HG03439 (cell line): ENCODE measurements around the gene PPARA.

Experiments used
- ATAC-seq: cut with Tn5 transposase; IDR thresholded peaks from one replicate; pipeline ENCODE4 v1.9.1; 2021; ENCODE audit warnings: mild to moderate bottlenecking, moderate library complexity; ENCODE audit not compliant: unreplicated experiment

PPARA gene

GRCh38 chr22:46202897-46203600 lies 52.7 kb downstream of the PPARA start:
- no peak for ATAC-seq

GRCh38 chr22:46203601-46203980 lies 53.3 kb downstream of the PPARA start:
- ATAC-seq, result no peak

DNA sequence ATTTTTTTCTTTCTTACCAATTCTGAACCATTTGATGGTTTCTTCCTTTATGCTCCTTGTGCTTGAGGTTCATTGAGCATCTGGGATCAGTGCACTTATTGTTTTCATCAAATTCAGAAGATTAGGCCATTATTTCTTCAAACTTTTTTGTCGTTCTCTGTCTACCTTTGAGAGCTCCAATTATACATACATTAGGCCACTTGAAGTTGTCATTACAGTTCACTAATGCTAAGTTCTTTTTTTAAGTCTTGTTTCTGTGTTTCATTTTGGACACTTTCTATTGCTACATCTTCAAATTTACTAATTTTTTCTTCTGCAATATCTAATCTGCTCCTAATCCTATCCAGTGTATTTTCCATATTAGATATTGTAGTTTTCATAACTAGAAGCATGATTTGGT lies 58.9 kb downstream of the PPARA start:
- ATAC-seq, result no peak

DNA sequence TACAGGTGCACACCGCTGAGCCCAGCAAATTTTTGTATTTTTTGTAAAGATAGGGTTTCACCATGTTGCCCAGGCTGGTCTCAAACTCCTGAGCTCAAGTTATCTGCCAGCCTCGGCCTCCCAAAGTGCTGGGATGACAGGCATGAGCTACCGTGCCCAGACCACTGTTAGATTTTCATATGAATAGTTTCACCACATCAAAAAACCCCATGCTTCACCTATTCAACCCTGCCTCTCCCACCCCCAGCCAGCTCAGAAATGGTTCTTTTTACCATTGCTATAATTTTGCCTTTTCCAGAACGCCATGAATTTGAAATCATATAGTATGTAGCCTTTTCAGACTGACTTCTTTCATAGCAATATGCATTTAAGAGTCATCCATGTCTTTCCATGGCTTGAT lies 61.9 kb downstream of the PPARA start:
- no peak for ATAC-seq

- ATAC-seq, result no peak
Observed at GRCh38 chr22:46213052-46213451, 62.7 kb downstream of the PPARA start.

DNA sequence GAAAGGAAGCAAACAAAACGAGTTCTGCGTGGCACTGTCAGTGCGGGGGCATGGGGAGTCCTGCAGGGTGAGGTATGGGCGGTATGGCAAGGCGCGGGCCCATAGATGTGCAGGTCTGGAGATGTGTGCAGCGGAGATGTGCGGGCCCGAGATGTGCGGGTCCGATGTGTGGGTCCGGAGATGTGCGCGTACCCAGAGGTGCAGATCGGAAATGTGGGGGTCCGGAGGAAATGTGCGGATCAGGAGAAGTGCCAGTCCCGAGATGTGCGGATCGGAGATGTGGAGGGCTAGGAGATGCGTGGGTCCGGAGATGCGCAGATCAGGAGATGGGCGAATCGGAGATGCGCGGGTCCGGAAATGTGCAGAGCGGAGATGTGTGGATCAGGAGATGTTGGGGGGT lies 63.8 kb downstream of the PPARA start:
- no peak for ATAC-seq

GRCh38 chr22:46214616-46215015 lies 64.3 kb downstream of the PPARA start:
- no peak for ATAC-seq

DNA sequence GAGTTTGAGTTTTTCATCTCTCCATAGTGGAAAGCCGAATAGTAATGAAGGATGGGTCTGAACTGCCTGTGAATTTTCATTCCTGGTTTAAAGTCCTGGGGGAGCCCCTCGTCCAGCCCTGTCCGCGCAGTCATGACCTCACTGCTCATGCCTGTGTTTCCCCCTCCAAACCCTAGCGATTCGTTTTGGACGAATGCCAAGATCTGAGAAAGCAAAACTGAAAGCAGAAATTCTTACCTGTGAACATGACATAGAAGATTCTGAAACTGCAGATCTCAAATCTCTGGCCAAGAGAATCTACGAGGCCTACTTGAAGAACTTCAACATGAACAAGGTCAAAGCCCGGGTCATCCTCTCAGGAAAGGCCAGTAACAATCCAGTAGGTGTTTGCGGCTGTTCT lies 69.3 kb downstream of the PPARA start:
- no peak for ATAC-seq

GRCh38 chr22:46220921-46221320 lies 70.6 kb downstream of the PPARA start:
- no peak for ATAC-seq

GRCh38 chr22:46224044-46224897 lies 73.9 kb downstream of the PPARA start:
- ATAC-seq, result no peak

DNA sequence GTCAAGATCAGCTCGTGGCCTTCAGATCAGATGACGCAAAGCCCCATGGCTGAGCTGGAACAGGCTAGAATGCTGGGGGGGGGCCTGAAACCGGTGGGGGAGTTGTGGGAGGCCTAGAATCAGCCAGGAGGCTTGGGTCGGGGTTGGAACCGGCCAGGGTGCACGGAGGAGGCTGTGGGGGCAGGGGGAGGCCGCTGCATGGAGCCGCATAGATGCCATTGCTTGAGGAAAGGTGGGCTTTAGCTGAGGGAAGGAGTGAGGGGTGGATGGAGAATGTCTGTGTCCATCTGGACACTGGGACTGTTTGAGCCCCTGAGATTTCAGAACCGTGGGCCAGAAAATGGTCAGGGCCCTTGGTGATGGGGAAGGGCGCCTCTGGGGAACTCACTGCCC lies 74.6 kb downstream of the PPARA start:
- ATAC-seq, result no peak

GRCh38 chr22:46225631-46226030 lies 75.3 kb downstream of the PPARA start:
- ATAC-seq, result no peak

DNA sequence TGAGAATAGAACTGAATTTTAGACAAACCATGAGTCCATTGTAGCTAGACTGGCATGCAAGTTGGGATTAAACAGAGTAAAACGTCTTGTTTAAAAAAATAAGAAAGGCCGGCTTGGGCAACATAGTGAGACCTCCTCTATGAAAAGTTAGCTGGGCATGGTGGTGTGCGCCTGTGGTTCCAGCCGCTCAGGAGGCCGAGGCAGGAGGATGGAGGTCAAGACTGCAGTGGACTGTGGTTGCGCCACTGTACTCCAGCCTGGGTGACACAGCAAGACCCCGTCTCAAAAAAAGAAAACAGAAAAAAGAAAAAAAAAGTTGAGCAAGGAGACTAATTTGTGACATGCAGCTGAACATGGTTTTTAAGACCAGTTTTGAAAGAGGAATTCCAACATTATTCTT lies 76.3 kb downstream of the PPARA start:
- no peak for ATAC-seq

DNA sequence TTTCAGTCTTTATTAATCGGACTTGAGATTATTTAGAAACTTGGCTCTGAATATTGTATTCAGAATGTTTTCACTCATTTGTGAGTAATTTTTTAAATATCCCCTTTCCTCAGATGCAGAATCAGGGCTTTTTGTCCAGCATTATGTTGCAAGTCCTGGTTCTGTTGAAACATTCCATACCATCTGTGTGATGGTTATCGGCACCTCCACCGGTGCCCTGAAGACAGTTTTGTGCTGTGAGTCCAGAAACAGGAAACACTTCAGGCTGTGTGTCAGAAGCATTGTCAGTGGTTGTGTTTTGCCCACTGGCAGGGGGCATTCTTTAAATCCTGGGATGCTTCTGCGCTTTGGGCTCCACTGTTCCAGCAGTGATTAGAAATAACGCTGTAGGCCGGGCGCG lies 79.4 kb downstream of the PPARA start:
- ATAC-seq, result no peak

DNA sequence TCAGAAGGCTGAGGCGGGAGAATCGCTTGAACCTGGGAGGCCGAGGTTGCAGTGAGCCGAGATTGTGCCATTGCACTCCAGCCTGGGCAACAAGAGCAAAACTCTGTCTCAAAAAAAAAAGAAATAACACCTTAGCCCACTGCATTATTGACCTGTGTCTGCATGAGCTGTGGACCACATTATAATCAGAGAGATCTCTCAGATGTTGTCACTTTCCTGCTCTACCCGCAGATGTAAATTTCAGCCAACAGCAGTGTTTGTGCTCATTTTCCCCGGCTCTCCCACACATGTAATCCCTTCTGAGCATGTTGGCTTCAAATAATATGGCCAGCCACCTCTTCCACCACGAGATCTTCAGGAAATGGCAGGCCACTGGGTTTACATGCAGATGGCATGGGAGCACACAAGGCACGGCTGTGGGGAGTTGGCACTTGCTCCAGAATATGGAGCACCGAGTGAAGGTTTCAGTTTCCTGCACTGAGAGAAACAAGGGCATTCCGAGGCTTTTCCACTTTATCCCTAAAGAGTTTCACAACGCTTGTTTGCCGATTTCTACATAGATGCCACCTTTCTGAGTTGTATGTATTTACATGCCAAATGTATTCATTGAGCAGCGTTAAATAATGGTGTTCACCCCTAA lies 80.1 kb downstream of the PPARA start:
- ATAC-seq, result no peak

DNA sequence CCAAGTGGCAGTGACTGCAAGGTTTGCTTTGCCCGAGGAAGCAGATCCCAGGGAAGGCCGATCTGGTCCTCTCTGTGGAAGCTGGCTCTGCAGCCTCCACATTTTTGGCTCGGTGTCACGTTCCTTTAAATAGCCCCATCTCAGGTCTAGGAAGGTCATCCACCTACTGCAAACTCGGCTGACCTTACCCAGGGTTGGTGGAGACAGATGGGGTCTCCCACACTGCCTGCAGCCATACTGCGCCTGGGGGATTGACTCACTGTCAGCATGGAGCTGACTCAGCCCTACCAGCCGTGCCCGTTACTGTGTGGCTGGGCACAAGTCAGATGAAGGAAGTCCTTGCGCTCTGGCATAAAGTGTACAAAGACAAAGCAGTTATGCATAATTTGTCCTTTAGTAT lies 82.9 kb downstream of the PPARA start:
- ATAC-seq, result no peak

DNA sequence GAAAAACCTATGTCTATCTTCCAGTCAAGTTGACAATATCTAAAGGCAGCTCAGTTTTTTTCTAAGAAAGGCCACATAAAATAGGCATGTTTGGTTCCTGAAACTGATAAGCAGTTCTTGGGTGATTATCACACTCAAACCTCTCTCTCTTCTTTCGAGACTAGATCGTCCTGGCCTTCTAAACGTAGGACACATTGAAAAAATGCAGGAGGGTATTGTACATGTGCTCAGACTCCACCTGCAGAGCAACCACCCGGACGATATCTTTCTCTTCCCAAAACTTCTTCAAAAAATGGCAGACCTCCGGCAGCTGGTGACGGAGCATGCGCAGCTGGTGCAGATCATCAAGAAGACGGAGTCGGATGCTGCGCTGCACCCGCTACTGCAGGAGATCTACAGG lies 84.6 kb downstream of the PPARA start:
- ATAC-seq, result no peak

DNA sequence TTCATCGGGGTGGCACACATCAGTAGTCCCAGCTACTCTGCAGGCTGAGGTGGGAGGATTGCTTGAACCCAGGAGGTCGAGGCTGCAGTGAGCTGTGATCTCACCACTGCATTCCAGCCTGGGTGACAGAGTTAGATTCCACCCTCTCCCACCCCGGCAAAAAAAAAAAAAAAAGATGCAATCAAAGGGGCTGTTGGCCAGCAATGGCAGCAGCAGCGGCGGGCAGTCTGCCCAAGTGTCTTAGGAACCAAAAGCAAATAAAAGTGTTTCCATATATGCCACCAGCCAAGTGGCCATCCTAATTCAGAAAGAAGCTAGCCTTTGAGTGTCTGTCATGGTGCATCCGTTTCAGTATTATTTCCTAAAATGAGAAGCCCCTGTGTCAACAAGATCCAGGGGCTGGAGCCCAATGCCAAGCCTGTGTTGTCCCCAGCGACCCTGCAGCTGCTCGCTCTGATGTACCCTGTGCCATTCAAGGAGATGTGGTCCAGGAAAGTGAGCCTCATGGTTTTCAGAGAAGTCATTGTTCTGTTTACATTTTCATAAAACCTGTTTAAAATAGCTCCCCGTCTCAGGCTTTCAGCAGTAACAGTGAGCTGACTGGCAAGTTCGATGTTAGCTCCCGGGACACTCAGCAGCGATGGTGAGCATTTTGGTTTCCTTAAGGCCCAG lies 87.3 kb downstream of the PPARA start:
- ATAC-seq, result no peak

DNA sequence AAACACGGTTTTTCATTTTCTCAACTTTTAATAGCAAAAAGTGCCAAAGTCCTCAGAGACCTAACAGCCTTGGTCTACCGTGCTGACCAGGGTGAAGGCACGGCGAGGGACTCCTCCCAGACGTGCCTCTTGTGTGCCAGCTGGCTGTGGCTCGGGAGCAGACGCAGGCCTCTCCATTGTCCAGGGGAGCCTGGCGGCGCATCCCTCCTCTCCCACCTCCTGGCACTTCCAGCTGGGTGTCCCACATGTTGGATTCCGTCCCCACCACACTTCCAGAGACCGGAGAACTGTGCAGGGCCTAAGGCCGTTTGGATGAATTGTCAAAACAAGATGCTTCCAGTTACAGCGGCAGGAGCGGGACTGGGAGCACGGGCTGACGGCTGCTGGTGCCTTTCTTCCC lies 88.2 kb downstream of the PPARA start:
- no peak for ATAC-seq

DNA sequence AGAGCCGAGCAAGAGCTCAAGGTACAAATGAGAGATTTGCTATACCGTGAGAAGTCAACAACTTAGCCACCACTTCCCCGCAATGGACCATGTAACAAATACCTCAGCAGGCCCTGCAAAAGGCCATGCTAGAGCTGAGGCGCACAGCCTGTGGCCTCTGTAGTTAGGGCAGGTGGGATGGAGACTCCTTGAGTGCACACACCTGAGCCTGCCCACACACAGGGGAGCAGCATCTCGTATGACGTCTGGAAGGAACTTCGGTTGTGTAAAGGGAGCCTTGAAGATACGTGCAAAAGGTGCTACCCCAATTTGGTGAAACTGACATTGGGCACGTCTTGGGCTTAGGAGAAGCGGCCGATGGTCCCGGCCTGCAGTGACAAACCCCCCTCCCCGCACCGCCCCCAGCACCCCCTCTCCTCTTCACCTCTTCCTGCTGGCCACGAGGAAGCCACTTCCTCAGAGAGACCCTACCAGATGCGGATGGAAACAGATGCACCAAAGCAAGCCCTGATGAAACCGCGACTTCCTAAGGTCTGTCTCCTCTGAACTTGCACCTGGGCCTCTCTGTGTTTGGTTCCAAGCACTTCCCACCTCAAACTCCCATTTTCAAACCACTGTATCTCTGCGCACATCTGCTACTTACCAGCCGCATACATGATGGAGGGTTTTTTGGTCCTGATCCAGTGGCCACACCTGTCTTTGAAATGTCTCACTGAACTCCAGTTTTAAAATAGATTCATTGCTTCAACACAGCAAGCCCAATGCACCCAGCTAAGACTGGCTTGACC lies 89.1 kb downstream of the PPARA start:
- no peak for ATAC-seq

DNA sequence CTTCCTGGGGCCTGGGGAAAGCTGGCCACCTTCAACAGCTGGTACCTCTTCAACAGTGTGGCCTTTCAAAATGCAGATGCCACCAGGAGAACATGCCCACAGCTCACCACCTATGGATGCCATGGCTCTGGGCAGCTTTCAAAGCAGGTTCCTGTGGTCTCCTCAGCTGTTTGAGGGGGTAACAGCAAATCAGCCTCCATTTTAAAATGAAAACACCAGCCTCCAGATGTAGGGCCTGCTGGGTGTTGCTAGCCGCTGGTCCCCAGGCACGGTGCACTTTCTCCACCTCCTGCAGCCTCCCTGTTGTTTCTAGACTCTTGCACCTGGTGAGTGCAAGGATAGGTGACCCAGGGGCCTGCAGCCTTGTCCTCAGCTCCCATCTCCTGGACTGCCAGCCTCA lies 89.7 kb downstream of the PPARA start:
- ATAC-seq, result no peak
